GM13976 (cell line): ENCODE results near the gene GPR39.

ENCODE experiments used
- DNase-seq: peaks from one replicate; pipeline ENCODE4 v3.0.0; 2012; ENCODE audit warnings: low spot score
- in situ Hi-C: fragments of 300-500 bp; cut with MboI; formaldehyde crosslinking; loops from one replicate; pipeline ENCODE4 v1.12.0; 2022; ENCODE audit warnings: low sequenced_read_pairs, mixed read lengths, inconsistent platforms; ENCODE audit not compliant: unreplicated experiment
- TF ChIP-seq, protein P1 (sequence below): IDR thresholded peaks from 2 replicates; pipeline ENCODE4 v1.5.1; 2012; ENCODE audit warnings: borderline replicate concordance, mild to moderate bottlenecking; ENCODE audit not compliant: insufficient read depth; ENCODE audit errors: extremely low read depth, missing control alignments, control extremely low read depth

The GPR39 gene

DNA sequence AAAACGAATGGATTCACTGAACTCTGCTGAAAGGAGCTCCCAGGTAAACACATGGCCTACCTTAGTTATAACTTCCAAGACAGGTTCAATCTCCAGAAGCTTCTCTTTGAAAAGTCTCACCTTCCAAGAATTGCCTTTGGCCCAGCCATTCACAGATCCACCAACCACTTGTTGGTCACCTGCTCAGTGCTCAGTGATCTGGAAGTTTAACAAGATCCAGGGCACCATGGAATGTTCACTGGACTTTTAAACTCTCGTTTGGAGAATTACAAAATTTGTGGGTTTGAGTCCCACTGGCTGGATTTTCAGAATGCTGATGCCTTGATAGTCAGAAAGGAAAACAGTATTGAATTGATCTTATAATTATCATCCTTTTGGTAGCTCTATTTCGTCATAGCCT, 9.4 kb downstream of the GPR39 start:
- in situ Hi-C loops: no loop called here
- DNase-seq: no peak

DNA sequence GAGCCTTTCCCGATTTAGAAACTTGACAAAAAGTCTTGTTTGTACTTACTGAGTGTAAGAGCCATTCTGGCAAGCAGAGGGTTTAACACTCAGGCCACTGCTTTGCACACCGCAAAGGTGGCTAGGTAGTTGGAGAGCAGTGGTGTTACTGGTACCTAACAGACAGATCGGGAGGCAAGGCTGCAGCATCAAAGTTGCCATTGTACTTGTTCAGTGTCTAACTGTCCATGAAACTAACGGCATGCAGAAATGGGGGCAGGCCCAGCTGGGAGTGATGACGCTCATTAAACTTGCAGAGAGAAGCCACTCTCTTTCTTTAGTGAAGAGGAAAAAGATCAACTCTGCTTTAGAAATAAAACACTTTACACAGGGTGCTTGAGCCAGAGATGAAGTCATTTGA, 10.1 kb downstream of the GPR39 start:
- in situ Hi-C loops: no loop called here
- DNase-seq: no peak
- TF ChIP-seq, protein P1, sequence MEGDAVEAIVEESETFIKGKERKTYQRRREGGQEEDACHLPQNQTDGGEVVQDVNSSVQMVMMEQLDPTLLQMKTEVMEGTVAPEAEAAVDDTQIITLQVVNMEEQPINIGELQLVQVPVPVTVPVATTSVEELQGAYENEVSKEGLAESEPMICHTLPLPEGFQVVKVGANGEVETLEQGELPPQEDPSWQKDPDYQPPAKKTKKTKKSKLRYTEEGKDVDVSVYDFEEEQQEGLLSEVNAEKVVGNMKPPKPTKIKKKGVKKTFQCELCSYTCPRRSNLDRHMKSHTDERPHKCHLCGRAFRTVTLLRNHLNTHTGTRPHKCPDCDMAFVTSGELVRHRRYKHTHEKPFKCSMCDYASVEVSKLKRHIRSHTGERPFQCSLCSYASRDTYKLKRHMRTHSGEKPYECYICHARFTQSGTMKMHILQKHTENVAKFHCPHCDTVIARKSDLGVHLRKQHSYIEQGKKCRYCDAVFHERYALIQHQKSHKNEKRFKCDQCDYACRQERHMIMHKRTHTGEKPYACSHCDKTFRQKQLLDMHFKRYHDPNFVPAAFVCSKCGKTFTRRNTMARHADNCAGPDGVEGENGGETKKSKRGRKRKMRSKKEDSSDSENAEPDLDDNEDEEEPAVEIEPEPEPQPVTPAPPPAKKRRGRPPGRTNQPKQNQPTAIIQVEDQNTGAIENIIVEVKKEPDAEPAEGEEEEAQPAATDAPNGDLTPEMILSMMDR: no peak

More for the DNA sequence above, 9.4 kb downstream of the GPR39 start:
- TF ChIP-seq, protein P1: no peak

DNA sequence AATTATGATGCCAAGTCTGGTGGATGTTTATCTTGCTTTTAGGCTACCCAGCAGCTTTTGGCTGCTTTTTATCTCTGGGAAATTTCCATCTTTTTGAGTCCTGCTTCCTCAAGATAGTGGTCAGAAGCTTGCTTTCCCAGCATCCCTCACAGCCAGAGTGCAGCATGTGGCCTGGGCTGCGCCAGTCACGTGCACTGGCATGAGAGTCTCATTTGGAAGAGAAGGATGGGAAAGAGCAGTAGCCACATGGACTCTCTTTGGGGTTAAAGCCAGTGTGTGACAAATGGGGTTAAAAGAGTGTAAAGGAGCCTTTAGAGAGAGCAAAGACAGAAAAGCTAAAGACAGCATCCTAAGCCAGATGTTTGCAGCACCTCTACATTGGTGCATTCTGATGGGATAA, 12.7 kb downstream of the GPR39 start:
- DNase-seq: no peak
- in situ Hi-C loops: no loop called here
- TF ChIP-seq, protein P1: no peak

DNA sequence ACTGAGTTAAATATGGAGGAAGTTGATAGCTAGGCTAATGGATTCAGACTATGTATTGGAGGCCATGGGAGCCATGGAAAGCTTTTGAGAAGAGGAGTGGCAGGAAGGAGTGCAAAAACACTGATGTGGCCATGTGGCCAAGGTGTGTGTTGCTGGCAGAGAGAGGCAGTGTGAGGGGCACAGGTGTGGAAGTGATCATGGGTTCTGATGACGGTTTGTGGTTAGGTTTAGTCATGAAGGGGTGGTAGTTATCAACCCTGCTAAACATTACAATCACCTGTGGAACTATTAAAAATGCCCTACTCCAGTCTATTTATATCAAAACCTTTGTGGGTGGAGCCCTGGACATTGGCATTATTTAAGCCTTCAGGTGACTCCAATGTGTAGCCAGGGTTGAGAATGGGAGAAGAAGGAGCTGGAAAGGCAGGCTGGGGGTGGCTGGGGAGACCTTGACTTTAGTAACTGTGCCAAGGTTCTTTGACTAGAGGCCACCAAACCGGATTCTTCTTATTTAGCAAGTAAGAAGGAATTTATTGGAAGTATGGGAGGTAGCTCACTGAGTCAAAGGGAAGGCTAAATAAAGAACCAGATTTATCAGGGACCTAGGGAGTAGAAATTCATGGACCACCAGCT, 13.5 kb downstream of the GPR39 start:
- in situ Hi-C loops: no loop called here
- TF ChIP-seq, protein P1: no peak
- DNase-seq: no peak

DNA sequence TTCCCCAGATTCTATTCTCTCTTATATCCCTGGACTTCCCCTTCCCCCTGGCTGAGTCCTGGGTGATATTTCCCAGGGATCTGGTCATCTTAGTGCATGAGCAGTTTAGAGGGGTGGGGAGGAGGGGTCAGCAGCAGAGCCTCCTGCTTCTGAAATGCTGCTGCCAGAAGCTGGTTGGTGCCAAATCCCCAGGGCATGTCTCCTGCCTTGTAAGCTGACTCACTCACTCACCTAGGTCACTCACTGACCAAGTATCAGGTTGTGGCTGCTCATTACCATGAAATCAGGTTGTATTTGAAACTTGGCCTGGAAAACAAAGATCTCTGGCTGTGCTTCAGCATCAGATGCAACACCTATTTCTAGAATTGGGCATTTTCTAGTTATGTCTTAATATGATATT, 14.3 kb downstream of the GPR39 start:
- DNase-seq: no peak
- in situ Hi-C loops: no loop called here
- TF ChIP-seq, protein P1: no peak

DNA sequence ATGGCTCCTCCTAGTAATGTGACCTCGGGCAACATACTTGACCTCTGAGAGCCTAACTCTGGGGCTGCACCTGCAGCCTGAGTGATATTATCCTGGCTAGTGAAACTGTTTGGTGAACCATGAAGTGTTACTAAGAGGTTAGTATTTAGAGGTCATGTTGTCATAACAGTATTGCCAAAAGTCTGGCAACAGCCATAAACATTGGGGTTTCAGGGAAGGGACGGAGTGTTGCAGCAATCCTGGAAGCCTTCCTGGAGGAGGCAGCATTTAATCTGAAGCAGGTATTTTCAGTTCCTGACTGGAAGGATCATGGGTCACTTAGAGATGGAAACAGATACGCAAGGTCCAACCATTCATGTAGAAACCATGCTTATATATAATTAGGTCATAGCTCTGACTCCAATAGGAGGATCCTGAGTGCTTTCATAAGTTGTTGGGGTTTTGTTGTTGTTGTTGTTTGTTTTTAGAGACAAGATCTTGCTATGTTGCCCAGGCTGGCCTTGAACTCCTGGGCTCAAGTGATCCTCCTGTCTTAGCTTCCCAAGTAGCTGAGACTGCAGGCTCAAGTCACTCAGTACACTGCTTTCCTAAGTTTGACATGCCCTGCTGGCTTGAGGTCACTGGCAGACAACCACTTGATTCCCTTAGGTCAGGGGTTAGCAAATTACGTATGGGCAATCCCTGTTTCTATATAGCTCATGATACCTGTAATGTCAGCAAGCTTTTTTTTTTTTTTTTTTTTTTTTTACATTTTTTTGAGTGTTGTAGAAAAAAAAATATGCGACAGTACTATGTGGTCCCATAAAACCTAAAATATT, 21.5 kb downstream of the GPR39 start:
- DNase-seq: no peak
- in situ Hi-C loops: no loop called here
- TF ChIP-seq, protein P1: no peak

DNA sequence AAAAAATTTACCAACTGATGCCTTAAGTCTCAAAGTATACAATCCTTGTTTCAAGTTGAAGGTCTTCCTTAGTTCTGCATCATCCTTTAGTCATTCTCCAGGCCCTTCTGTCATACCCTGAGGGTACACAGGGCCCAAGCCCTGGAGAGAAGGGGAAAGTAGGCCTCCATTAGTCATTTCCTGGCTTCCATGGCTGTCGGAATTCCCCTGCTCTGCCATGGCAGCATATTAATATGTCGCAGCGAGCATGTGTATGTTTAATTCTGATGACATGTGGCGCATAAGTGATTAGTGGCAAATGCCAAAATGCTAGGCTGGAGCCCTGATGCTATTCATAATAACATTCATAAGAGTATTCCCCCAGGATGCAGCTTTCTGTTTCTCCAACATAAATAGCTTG, 22.1 kb downstream of the GPR39 start:
- in situ Hi-C loops: no loop called here
- TF ChIP-seq, protein P1: no peak
- no peak for DNase-seq
